Lower leg skin (tissue), 3 donors: ENCODE data around the gene ATP23.

Source experiments
- POLR2A ChIP-seq, 2 donors: fragments of 450-650 bp; IDR thresholded peaks; one replicate each; pipeline ENCODE4 v1.6.1; 2016 to 2017; ENCODE audit warnings: antibody characterized with exemption in 2 of 2, mild to moderate bottlenecking in 1 of 2, moderate library complexity in 1 of 2
- TF ChIP-seq, protein P1 (sequence below), 3 donors: fragments of 450-650 bp; IDR thresholded peaks; one replicate each; pipeline ENCODE4 v1.5.1; 2016; ENCODE audit warnings: antibody characterized with exemption in 3 of 3, mild to moderate bottlenecking in 3 of 3, moderate library complexity in 2 of 3

- TF ChIP-seq POLR2A (IDR thresholded peaks at IDR 0.05): no peak
- TF ChIP-seq, protein P1, sequence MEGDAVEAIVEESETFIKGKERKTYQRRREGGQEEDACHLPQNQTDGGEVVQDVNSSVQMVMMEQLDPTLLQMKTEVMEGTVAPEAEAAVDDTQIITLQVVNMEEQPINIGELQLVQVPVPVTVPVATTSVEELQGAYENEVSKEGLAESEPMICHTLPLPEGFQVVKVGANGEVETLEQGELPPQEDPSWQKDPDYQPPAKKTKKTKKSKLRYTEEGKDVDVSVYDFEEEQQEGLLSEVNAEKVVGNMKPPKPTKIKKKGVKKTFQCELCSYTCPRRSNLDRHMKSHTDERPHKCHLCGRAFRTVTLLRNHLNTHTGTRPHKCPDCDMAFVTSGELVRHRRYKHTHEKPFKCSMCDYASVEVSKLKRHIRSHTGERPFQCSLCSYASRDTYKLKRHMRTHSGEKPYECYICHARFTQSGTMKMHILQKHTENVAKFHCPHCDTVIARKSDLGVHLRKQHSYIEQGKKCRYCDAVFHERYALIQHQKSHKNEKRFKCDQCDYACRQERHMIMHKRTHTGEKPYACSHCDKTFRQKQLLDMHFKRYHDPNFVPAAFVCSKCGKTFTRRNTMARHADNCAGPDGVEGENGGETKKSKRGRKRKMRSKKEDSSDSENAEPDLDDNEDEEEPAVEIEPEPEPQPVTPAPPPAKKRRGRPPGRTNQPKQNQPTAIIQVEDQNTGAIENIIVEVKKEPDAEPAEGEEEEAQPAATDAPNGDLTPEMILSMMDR (IDR thresholded peaks at IDR 0.05): no peak
Measured at GRCh38 chr12:57905812-57906475, 35.4 kb upstream of the ATP23 start.
